ENCODE results near the gene PLEKHB2.

- no peak for TF ChIP-seq POLR2AphosphoS5 (IDR thresholded peaks at IDR 0.05; ENCODE audit: control insufficient read depth, insufficient read depth, low read depth, low read length)
- no peak for TF ChIP-seq CREB1 (IDR thresholded peaks at IDR 0.05)
- no peak for TF ChIP-seq CREB1 (CRISPR knock-in tag; IDR thresholded peaks at IDR 0.05)
- no peak for TF ChIP-seq NBN (IDR thresholded peaks at IDR 0.05; ENCODE audit: low read depth)
- TF ChIP-seq XRCC3 (IDR thresholded peaks at IDR 0.05), result no peak
- no peak for TF ChIP-seq EZH2 (IDR thresholded peaks at IDR 0.05; ENCODE audit: borderline replicate concordance, low read depth, low read length)
- TF ChIP-seq RCOR1 (IDR thresholded peaks at IDR 0.05; ENCODE audit: borderline replicate concordance in 1 of 2, low read depth in 2 of 2, low read length in 2 of 2), result no peak
- TF ChIP-seq TEAD4 (IDR thresholded peaks at IDR 0.05; ENCODE audit: low read length), result no peak
- no peak for TF ChIP-seq TEAD4 (CRISPR knock-in tag; IDR thresholded peaks at IDR 0.05; ENCODE audit: borderline replicate concordance)
- TF ChIP-seq ZNF143 (CRISPR knock-in tag; IDR thresholded peaks at IDR 0.05), result no peak
- TF ChIP-seq POLR2H (tag; IDR thresholded peaks at IDR 0.05; ENCODE audit: low read depth), result no peak
- no peak for TF ChIP-seq ETS1 (conservative IDR thresholded peaks at IDR 0.05; ENCODE audit: control insufficient read depth, low read depth, low read length)
These were observed 16.3 kb downstream of the PLEKHB2 start for GRCh38 chr2:131121464-131121863.
